ENCODE results near the gene NDRG4.

Gene NDRG4

GRCh38 chr16:58499092-58499511 is 841 bp upstream of the NDRG4 start:
- no peak for TF ChIP-seq CTCF (IDR thresholded peaks at IDR 0.05; ENCODE audit: low read depth, low read length, missing control alignments)
- H3K4me3 ChIP-seq (replicated peaks; ENCODE audit: low read depth, low read length), result no peak overlapping the region
- DNase-seq (ENCODE audit: extremely low read depth, low read depth), result no peak

- TF ChIP-seq CTCF (IDR thresholded peaks at IDR 0.05; ENCODE audit: low read depth, low read length, missing control alignments), result no peak
- no peak for DNase-seq (ENCODE audit: extremely low read depth, low read depth)
- H3K4me3 ChIP-seq (replicated peaks; ENCODE audit: low read depth, low read length), result peak overlapping the region; percentile 50
These were observed 693 bp downstream of the NDRG4 start for GRCh38 chr16:58500430-58501241.

GRCh38 chr16:58501242-58502131 is 1.5 kb downstream of the NDRG4 start:
- no peak for TF ChIP-seq CTCF (IDR thresholded peaks at IDR 0.05; ENCODE audit: low read depth, low read length, missing control alignments)
- DNase-seq (ENCODE audit: extremely low read depth, low read depth), result no peak
- peak overlapping the region; percentile 50 for H3K4me3 ChIP-seq (replicated peaks; ENCODE audit: low read depth, low read length)

DNA sequence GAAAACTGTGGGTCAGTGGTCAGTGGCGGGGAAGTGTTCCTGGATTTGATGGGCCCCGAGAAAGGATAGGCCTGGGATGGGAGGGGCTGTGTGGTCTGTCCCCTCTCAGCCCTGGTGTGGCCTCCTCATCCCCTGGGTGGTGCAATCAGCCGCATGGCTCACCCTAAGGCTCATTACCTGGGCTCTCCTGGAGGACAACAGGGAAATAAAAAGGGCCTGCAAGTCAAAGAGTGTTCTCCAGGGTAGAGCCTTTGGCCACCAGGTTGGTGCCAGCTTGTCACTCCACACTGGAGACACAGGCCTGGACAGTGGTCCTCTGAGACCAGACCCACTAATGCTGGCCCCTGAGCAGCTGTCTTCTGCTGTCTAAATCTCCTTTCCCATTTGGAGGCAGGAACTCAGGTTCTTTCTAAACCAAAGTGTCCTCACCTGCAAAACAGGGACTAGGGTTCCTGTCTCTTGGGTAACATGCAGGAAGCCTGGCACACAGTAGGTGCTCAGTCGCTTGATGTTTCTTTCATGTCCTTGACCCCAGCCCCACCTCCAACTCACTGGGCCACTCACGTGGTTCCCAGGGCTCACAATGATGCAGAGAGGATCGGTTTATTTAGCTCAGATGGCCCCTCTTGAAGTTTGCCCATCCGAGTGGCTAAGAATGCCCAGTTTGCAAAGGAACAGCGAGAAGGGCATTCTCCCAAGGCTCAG is 2.4 kb downstream of the NDRG4 start:
- DNase-seq (ENCODE audit: extremely low read depth, low read depth), result no peak
- H3K4me3 ChIP-seq (replicated peaks; ENCODE audit: low read depth, low read length), result no peak overlapping the region
- no peak for TF ChIP-seq CTCF (IDR thresholded peaks at IDR 0.05; ENCODE audit: low read depth, low read length, missing control alignments)

- TF ChIP-seq CTCF (IDR thresholded peaks at IDR 0.05; ENCODE audit: low read depth, low read length, missing control alignments), result no peak
- H3K4me3 ChIP-seq (replicated peaks; ENCODE audit: low read depth, low read length), result no peak overlapping the region
- no peak for DNase-seq (ENCODE audit: extremely low read depth, low read depth)
These were observed 3.4 kb downstream of the NDRG4 start for GRCh38 chr16:58503166-58503862.

All from HFF-Myc (cell line).